ENCODE measurements around the gene ENGASE.

Gene ENGASE

GRCh38 chr17:79135011-79135410, 60.4 kb downstream of the ENGASE start:
- no peak for DNase-seq

- DNase-seq, result no peak
Observed at GRCh38 chr17:79135628-79136405, 61.2 kb downstream of the ENGASE start.

All from nucleus accumbens (tissue), 56 donors.